ENCODE data around the gene KIAA0753. TPM values are rescaled to one million over a fixed set of nuclear protein-coding genes. Genes with fewer than 3 reads are reported as not detected.

The KIAA0753 gene
- 8.2 and 10.5 TPM in 2 replicates for total RNA-seq

DNA sequence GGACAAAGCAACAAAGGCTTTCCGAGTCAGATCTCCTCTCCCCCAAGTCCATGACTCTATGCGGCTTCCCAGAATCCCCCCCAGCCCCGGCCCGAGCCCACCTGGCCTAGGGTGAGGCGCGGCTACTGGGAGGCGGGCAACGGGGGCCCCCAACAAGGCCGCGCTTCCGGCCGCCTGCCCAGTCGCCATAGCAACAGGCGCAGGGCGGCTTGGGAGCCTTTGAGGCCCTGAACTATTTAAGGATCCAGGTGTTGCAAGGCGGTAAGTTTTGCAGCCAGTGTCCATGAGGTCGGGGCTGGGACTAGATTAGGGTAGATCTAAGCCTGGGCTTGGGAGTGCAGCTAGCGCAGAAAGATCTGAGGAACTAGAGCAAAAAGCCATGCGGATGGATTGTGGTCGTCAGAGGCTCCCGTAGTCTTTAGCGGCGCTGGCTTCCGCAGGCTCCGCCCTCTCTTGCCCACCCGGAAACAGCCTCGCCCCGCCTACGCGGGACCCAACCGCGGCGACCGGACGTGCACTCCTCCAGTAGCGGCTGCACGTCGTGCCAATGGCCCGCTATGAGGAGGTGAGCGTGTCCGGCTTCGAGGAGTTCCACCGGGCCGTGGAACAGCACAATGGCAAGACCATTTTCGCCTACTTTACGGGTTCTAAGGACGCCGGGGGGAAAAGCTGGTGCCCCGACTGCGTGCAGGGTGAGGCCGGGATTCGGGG is at the start of gene KIAA0753, which contains the start of gene TXNDC17:
Gene KIAA0753, minus strand, starts transcription at position 176 of the 711 bp plus-strand sequence. CDS start 5,608 bp downstream, outside the sequence.
Gene TXNDC17, plus strand, starts transcription at position 525 of the 711 bp plus-strand sequence. Its CDS starts 23 bp downstream, at position 548.

DNA sequence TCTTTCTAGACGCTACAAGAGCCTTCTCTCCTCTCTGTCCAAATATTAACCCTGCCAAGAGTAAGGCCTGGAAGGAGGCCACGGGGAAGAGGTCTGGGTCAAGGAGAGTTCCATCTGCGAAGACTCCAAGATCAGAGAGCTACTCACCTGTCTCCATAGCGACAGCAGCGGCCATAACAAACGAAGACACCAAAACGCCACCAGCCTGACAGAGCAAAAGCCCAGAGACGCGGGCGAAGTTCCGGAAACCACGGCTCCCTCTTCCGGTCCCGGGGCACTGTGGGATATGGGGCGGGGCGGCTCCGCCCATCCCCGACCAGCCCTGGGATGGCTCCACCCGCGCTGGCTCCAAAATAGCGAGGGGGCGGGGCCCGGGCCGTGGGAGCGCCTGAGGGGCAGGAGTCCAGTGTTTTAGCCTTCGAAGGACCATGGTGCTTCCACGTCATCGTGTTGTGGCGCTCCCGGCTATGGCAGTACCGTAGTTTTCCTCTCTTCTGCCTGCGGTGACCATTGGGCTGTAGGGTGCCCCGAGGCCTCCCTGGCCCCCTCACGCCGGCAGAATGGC is 10.9 kb upstream of the KIAA0753 start, which contains the start of the genes C17orf100 and MED31:
Gene C17orf100, plus strand, starts transcription at position 409 of the 565 bp plus-strand sequence. Its CDS starts 152 bp downstream, at position 561.
Gene MED31, minus strand, starts transcription at position 252 of the 565 bp plus-strand sequence. Its CDS starts 77 bp downstream, at position 175.

DNA sequence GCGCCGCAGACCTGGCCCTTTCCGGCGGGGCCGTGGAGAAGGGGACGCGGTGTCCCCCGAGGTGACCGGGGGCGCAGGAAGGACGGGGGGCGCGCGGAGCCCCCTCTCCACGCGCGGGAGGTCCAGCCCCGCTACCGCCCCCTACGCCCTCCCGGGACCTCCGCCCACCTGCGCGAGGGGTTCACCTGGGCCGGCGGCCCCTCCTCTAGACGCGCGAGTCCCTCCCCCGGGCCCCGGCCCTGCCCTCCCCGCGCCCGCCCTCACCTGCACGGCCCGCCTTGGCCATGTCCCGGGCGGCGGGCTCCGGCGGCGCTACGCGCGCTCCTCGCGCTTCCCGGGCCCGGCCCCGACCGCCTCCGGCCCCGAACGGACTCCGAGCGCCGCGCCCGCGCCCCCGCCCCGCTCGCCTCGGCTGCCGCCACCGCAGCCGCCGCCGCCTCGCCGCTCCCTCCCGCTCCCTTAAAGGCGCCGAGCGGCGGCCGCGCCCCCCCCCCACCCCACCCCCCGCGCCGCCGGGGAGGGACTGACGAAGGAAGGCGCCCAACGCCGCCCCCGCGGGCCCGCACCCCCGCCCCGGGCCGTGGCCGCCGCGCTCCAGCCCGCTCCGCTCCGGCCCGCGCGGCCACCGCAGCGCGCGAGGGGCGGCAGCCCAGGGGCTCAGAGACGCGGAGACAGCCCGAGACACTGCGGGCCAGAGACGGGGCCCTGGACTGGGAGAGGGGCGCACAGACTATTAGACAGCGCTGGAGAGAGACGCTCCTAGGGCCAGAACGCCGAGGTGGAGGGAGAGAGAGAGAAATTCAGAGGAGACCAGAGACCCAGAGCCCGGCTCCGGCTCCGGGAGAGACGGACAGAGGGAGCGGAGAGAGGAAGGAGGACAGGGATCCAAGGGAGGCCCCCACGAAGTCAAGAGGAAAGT is 84.1 kb downstream of the KIAA0753 start, which contains the start of gene PITPNM3:
Gene PITPNM3, minus strand, starts transcription at position 435 of the 919 bp plus-strand sequence. Its CDS starts 149 bp downstream, at position 286.

Other genes starting within 250 kb of the KIAA0753 start
- not detected in 2 replicates for gene AIPL1, start 205.6 kb downstream of the KIAA0753 start, total RNA-seq
- gene PIMREG, start 196.3 kb downstream of the KIAA0753 start, total RNA-seq, result 9.8 and 33.9 TPM in 2 replicates
- 9.1 and 16.4 TPM in 2 replicates for gene PITPNM3, start 84.2 kb downstream of the KIAA0753 start, total RNA-seq
- 1,303 and 1,503 TPM in 2 replicates for gene TXNDC17, start 349 bp upstream of the KIAA0753 start, total RNA-seq
- gene MED31, start 10.9 kb upstream of the KIAA0753 start, total RNA-seq, result 8.4 and 10.1 TPM in 2 replicates
- gene C17orf100, start 11.1 kb upstream of the KIAA0753 start, total RNA-seq, result 0.23 and 0.38 TPM in 2 replicates
- 0.86 and 0.95 TPM in 2 replicates for gene SLC13A5, start 72.7 kb upstream of the KIAA0753 start, total RNA-seq
- 0.84 and 2.0 TPM in 2 replicates for gene XAF1, start 115.3 kb upstream of the KIAA0753 start, total RNA-seq
- 3.2 and 9.3 TPM in 2 replicates for gene FBXO39, start 135.5 kb upstream of the KIAA0753 start, total RNA-seq
- not detected in 2 replicates for gene TEKT1, start 191.0 kb upstream of the KIAA0753 start, total RNA-seq

Data from hair follicular keratinocyte (primary cell).